HG02588 (cell line): ENCODE measurements around the gene SUPV3L1.

Source experiments
- ATAC-seq: cut with Tn5 transposase; IDR thresholded peaks from one replicate; pipeline ENCODE4 v1.9.1; 2021; ENCODE audit warnings: mild to moderate bottlenecking, moderate library complexity; ENCODE audit not compliant: unreplicated experiment

The SUPV3L1 gene

GRCh38 chr10:69253171-69253570 lies 73.1 kb downstream of the SUPV3L1 start:
- ATAC-seq: no peak

GRCh38 chr10:69254877-69255276 lies 74.8 kb downstream of the SUPV3L1 start:
- ATAC-seq: no peak
